Measurements from ENCODE around the gene LAMTOR1.
"Not testable (repeated sequence)": the region's sequence is repeated elsewhere in the genome, so short reads cannot be mapped to it uniquely, and the experiment has no call there.

- TF ChIP-seq CTCF, POLR2AphosphoS5 (IDR thresholded peaks at IDR 0.05): not testable (repeated sequence)
Observed at GRCh38 chr11:72135473-72135872, 32.4 kb upstream of the LAMTOR1 start, which contains the start of gene FOLR3.

Measured in breast epithelium (tissue), 3 donors.